Urinary bladder (tissue), 4 donors: ENCODE results near the gene CACNA2D3. TPM values are rescaled to one million over a fixed set of nuclear protein-coding genes. Genes with fewer than 3 reads are reported as not detected.
"Not testable (repeated sequence)": the region's sequence is repeated elsewhere in the genome, so short reads cannot be mapped to it uniquely, and the experiment has no call there.

Experiments
- DNase-seq: peaks from one replicate; pipeline ENCODE4 v3.0.0-alpha.2; 2015; ENCODE audit errors: extremely low spot score
- H3K27ac ChIP-seq: one replicate; pipeline ENCODE4 v1.5.1; 2013; ENCODE audit warnings: low read depth, mild to moderate bottlenecking, moderate library complexity
- H3K36me3 ChIP-seq: one replicate; pipeline ENCODE4 v1.6.1; 2013; ENCODE audit warnings: mild to moderate bottlenecking, moderate library complexity; ENCODE audit not compliant: insufficient read depth
- H3K4me1 ChIP-seq: one replicate; pipeline ENCODE4 v1.6.1; 2013; ENCODE audit warnings: mild to moderate bottlenecking, moderate library complexity; ENCODE audit not compliant: insufficient read depth
- H3K4me3 ChIP-seq: one replicate; pipeline ENCODE4 v1.5.1; 2013; ENCODE audit warnings: low read depth, low read length
- WGBS: extraction: QIAGEN DNeasy Blood & Tissue Kit; methylation state at CpG from one replicate; pipeline ENCODE4 v1.1.7; 2013; 5-methylcytosine and 5-hydroxymethylcytosine counted together
- polyA plus RNA-seq: library from polyadenylated mRNA; stranded (reverse); fragments of 200-250 nt; gene quantifications from one replicate; pipeline ENCODE4 v1.2.3, GENCODE V29; 2013
- total RNA-seq: library from RNA; depleted of rRNA; stranded (reverse); fragments of >200 nt; gene quantifications from one replicate; pipeline ENCODE4 v1.2.3, GENCODE V29; 2014
- donor health status: healthy with polysubstance abuse.
- donor health status: healthy.

CACNA2D3 gene
- total and polyA plus RNA-seq, 2 donors = 0.57 to 1.7 TPM

GRCh38 chr3:55107187-55107586 lies 984.8 kb downstream of the CACNA2D3 start:
- DNase-seq = no peak
- WGBS = 65% methylated on average over 6 of the region's 6 CpGs
- H3K27ac ChIP-seq = no peak overlapping the region

GRCh38 chr3:55111906-55112305 lies 989.6 kb downstream of the CACNA2D3 start:
- not testable (repeated sequence) for H3K4me3 ChIP-seq, H3K36me3 ChIP-seq, DNase-seq, H3K27ac ChIP-seq, H3K4me1 ChIP-seq
- WGBS = 36% methylated on average over 3 of the region's 3 CpGs

More at GRCh38 chr3:55107187-55107586, 984.8 kb downstream of the CACNA2D3 start:
- no peak overlapping the region for H3K4me3 ChIP-seq
- no peaks in the 10 kb centered on the region for H3K36me3 ChIP-seq
- no peaks in the 10 kb centered on the region for H3K4me1 ChIP-seq

GRCh38 chr3:55118451-55118850 lies 996.1 kb downstream of the CACNA2D3 start:
- no peak overlapping the region for H3K27ac ChIP-seq
- WGBS = 82% methylated on average over 5 of the region's 5 CpGs
- no peaks in the 10 kb centered on the region for H3K4me1 ChIP-seq
- DNase-seq = no peak
- H3K36me3 ChIP-seq = no peaks in the 10 kb centered on the region
- no peak overlapping the region for H3K4me3 ChIP-seq

- H3K4me1 ChIP-seq = no peaks in the 10 kb centered on the region
- 90% methylated on average over 4 of the region's 4 CpGs for WGBS
- H3K27ac ChIP-seq = no peak overlapping the region
- no peaks in the 10 kb centered on the region for H3K36me3 ChIP-seq
- H3K4me3 ChIP-seq = no peak overlapping the region
- no peak for DNase-seq
Measured at GRCh38 chr3:55119268-55119667, 996.9 kb downstream of the CACNA2D3 start.

- DNase-seq = no peak
- no peaks in the 10 kb centered on the region for H3K36me3 ChIP-seq
- no peak overlapping the region for H3K4me3 ChIP-seq
- H3K27ac ChIP-seq = no peak overlapping the region
- no peaks in the 10 kb centered on the region for H3K4me1 ChIP-seq
- WGBS = 91% methylated on average over 2 of the region's 2 CpGs
Measured at GRCh38 chr3:55122312-55122711, 1000.0 kb downstream of the CACNA2D3 start.

Other genes with a start within 250 kb of the CACNA2D3 start
- 32.4 TPM for gene ACTR8, start 240.4 kb upstream of the CACNA2D3 start, total RNA-seq
- gene ACTR8, start 240.4 kb upstream of the CACNA2D3 start, polyA plus RNA-seq = 11.3 TPM
- gene SELENOK, start 230.7 kb upstream of the CACNA2D3 start, total RNA-seq = 54.4 TPM
- gene SELENOK, start 230.7 kb upstream of the CACNA2D3 start, polyA plus RNA-seq = 72.4 TPM